Raji (cell line): ENCODE measurements around the gene CDH26.

Experiments
- POLR2A ChIP-seq: IDR thresholded peaks from 2 replicates; pipeline ENCODE4 v1.6.1; 2011; ENCODE audit warnings: low read depth, low read length, control low read depth; ENCODE audit not compliant: insufficient read depth

CDH26 gene

GRCh38 chr20:59993736-59994430, 35.7 kb downstream of the CDH26 start:
- no peak for TF ChIP-seq POLR2A

- no peak for TF ChIP-seq POLR2A
These were observed 36.5 kb downstream of the CDH26 start for GRCh38 chr20:59994697-59995122.

GRCh38 chr20:59996108-59996507, 37.9 kb downstream of the CDH26 start:
- TF ChIP-seq POLR2A, result no peak

GRCh38 chr20:59997896-59998295, 39.7 kb downstream of the CDH26 start:
- no peak for TF ChIP-seq POLR2A

- no peak for TF ChIP-seq POLR2A
These were observed 41.3 kb downstream of the CDH26 start for GRCh38 chr20:59999502-59999901.

GRCh38 chr20:60000271-60001042, 42.2 kb downstream of the CDH26 start:
- no peak for TF ChIP-seq POLR2A

- no peak for TF ChIP-seq POLR2A
These were observed 42.9 kb downstream of the CDH26 start for GRCh38 chr20:60001108-60001507.

GRCh38 chr20:60003776-60004175, 45.6 kb downstream of the CDH26 start:
- TF ChIP-seq POLR2A, result no peak

GRCh38 chr20:60006261-60006660, 48.0 kb downstream of the CDH26 start:
- TF ChIP-seq POLR2A, result no peak

GRCh38 chr20:60007464-60007863, 49.2 kb downstream of the CDH26 start:
- TF ChIP-seq POLR2A, result no peak

- no peak for TF ChIP-seq POLR2A
These were observed 50.0 kb downstream of the CDH26 start for GRCh38 chr20:60008130-60008808.

GRCh38 chr20:60009318-60009717, 51.1 kb downstream of the CDH26 start:
- TF ChIP-seq POLR2A, result no peak

- TF ChIP-seq POLR2A, result no peak
These were observed 51.8 kb downstream of the CDH26 start for GRCh38 chr20:60009826-60010616.

- no peak for TF ChIP-seq POLR2A
These were observed 52.7 kb downstream of the CDH26 start for GRCh38 chr20:60010689-60011458.
